Activated naive CD8-positive, alpha-beta T cell (primary cell): Measurements from ENCODE around the gene PPP1R8.
"Not testable (repeated sequence)": the region's sequence is repeated elsewhere in the genome, so short reads cannot be mapped to it uniquely, and the experiment has no call there.

Experiments used
- H3K27ac Mint-ChIP-seq: one replicate; pipeline ENCODE4 v1.8.0; 2021; ENCODE audit warnings: mixed read lengths
- H3K27me3 Mint-ChIP-seq: one replicate; pipeline ENCODE4 v1.8.0; 2021; ENCODE audit warnings: mixed read lengths
- H3K36me3 Mint-ChIP-seq: one replicate; pipeline ENCODE4 v1.8.0; 2021; ENCODE audit warnings: mixed read lengths
- H3K4me1 Mint-ChIP-seq: one replicate; pipeline ENCODE4 v1.8.0; 2021; ENCODE audit warnings: low read depth, mixed read lengths
- H3K4me3 Mint-ChIP-seq: one replicate; pipeline ENCODE4 v1.8.0; 2021; ENCODE audit warnings: mild to moderate bottlenecking, mixed read lengths
- H3K9me3 Mint-ChIP-seq: one replicate; pipeline ENCODE4 v1.8.0; 2021; ENCODE audit warnings: low read depth, mixed read lengths

The PPP1R8 gene

GRCh38 chr1:27816921-27817630 lies 13.5 kb upstream of the PPP1R8 start:
- Mint-ChIP-seq H3K36me3 (peaks cover 6% of the 10 kb centered on the region), H3K27me3 (no peaks in the 10 kb centered on the region), H3K27ac (no peak overlapping the region), H3K4me3 (no peak overlapping the region), H3K9me3 (no peaks in the 10 kb centered on the region), H3K4me1 (no peaks in the 10 kb centered on the region)

- Mint-ChIP-seq H3K4me1 (no peaks in the 10 kb centered on the region), H3K9me3 (no peaks in the 10 kb centered on the region), H3K27me3 (no peaks in the 10 kb centered on the region), H3K4me3 (no peak overlapping the region), H3K27ac (no peak overlapping the region), H3K36me3 (no peaks in the 10 kb centered on the region)
Measured at GRCh38 chr1:27821761-27822315, 8.7 kb upstream of the PPP1R8 start.

GRCh38 chr1:27823784-27824183 lies 6.8 kb upstream of the PPP1R8 start:
- no peaks in the 10 kb centered on the region for H3K9me3 Mint-ChIP-seq
- H3K27me3 Mint-ChIP-seq, result no peaks in the 10 kb centered on the region
- no peak overlapping the region for H3K27ac Mint-ChIP-seq
- no peaks in the 10 kb centered on the region for H3K36me3 Mint-ChIP-seq
- no peak overlapping the region for H3K4me3 Mint-ChIP-seq
- H3K4me1 Mint-ChIP-seq, result no peaks in the 10 kb centered on the region

GRCh38 chr1:27824411-27824810 lies 6.2 kb upstream of the PPP1R8 start:
- no peaks in the 10 kb centered on the region for H3K9me3 Mint-ChIP-seq
- H3K27me3 Mint-ChIP-seq, result no peaks in the 10 kb centered on the region
- H3K36me3 Mint-ChIP-seq, result no peaks in the 10 kb centered on the region
- H3K4me1 Mint-ChIP-seq, result no peaks in the 10 kb centered on the region
- no peak overlapping the region for H3K27ac Mint-ChIP-seq
- no peak overlapping the region for H3K4me3 Mint-ChIP-seq

- not testable (repeated sequence) for H3K36me3 Mint-ChIP-seq, H3K27me3 Mint-ChIP-seq, H3K9me3 Mint-ChIP-seq, H3K27ac Mint-ChIP-seq
- Mint-ChIP-seq H3K4me3 (peak overlapping the region; percentile 89), H3K4me1 (peaks cover 27% of the 10 kb centered on the region)
Measured at GRCh38 chr1:27829339-27829960, 1.1 kb upstream of the PPP1R8 start.

GRCh38 chr1:27831568-27832410 lies 1.2 kb downstream of the PPP1R8 start:
- peak overlapping the region; percentile 93 for H3K27ac Mint-ChIP-seq
- H3K27me3 Mint-ChIP-seq, result no peaks in the 10 kb centered on the region
- H3K9me3 Mint-ChIP-seq, result no peaks in the 10 kb centered on the region
- no peaks in the 10 kb centered on the region for H3K36me3 Mint-ChIP-seq
- peak overlapping the region; percentile 89 for H3K4me3 Mint-ChIP-seq
- peaks cover 41% of the 10 kb centered on the region for H3K4me1 Mint-ChIP-seq

GRCh38 chr1:27832762-27833161 lies 2.2 kb downstream of the PPP1R8 start:
- Mint-ChIP-seq H3K36me3 (no peaks in the 10 kb centered on the region), H3K27ac (peak overlapping the region; percentile 93), H3K27me3 (no peaks in the 10 kb centered on the region), H3K9me3 (no peaks in the 10 kb centered on the region), H3K4me1 (peaks cover 43% of the 10 kb centered on the region), H3K4me3 (peak overlapping the region; percentile 89)

- no peaks in the 10 kb centered on the region for H3K36me3 Mint-ChIP-seq
- H3K27ac Mint-ChIP-seq, result no peak overlapping the region
- H3K4me3 Mint-ChIP-seq, result no peak overlapping the region
- no peaks in the 10 kb centered on the region for H3K27me3 Mint-ChIP-seq
- H3K9me3 Mint-ChIP-seq, result no peaks in the 10 kb centered on the region
- H3K4me1 Mint-ChIP-seq, result peaks cover 43% of the 10 kb centered on the region
Measured at GRCh38 chr1:27833470-27833869, 2.9 kb downstream of the PPP1R8 start.

GRCh38 chr1:27835046-27835445 lies 4.5 kb downstream of the PPP1R8 start:
- Mint-ChIP-seq H3K4me3 (no peak overlapping the region), H3K9me3 (no peaks in the 10 kb centered on the region), H3K27ac (no peak overlapping the region), H3K36me3 (no peaks in the 10 kb centered on the region), H3K4me1 (peaks cover 45% of the 10 kb centered on the region), H3K27me3 (no peaks in the 10 kb centered on the region)

GRCh38 chr1:27835501-27835900 lies 4.9 kb downstream of the PPP1R8 start:
- peak overlapping the region; percentile 12 for H3K27ac Mint-ChIP-seq
- no peaks in the 10 kb centered on the region for H3K9me3 Mint-ChIP-seq
- H3K4me3 Mint-ChIP-seq, result no peak overlapping the region
- no peaks in the 10 kb centered on the region for H3K27me3 Mint-ChIP-seq
- peaks cover 45% of the 10 kb centered on the region for H3K4me1 Mint-ChIP-seq
- H3K36me3 Mint-ChIP-seq, result peaks cover 2% of the 10 kb centered on the region

- H3K27me3 Mint-ChIP-seq, result no peaks in the 10 kb centered on the region
- peaks cover 2% of the 10 kb centered on the region for H3K36me3 Mint-ChIP-seq
- no peaks in the 10 kb centered on the region for H3K4me1 Mint-ChIP-seq
- H3K9me3 Mint-ChIP-seq, result no peaks in the 10 kb centered on the region
- H3K4me3 Mint-ChIP-seq, result no peak overlapping the region
- peak overlapping the region; percentile 23 for H3K27ac Mint-ChIP-seq
Measured at GRCh38 chr1:27849951-27850350, 19.4 kb downstream of the PPP1R8 start.

GRCh38 chr1:27855085-27855484 lies 24.5 kb downstream of the PPP1R8 start:
- Mint-ChIP-seq H3K27ac (no peak overlapping the region), H3K9me3 (no peaks in the 10 kb centered on the region), H3K27me3 (no peaks in the 10 kb centered on the region), H3K4me1 (peaks cover 9% of the 10 kb centered on the region), H3K4me3 (no peak overlapping the region), H3K36me3 (no peaks in the 10 kb centered on the region)

GRCh38 chr1:27856561-27857343 lies 26.2 kb downstream of the PPP1R8 start:
- Mint-ChIP-seq H3K36me3 (no peaks in the 10 kb centered on the region), H3K4me1 (peaks cover 9% of the 10 kb centered on the region), H3K27ac (no peak overlapping the region), H3K9me3 (no peaks in the 10 kb centered on the region), H3K4me3 (no peak overlapping the region), H3K27me3 (no peaks in the 10 kb centered on the region)

- not testable (repeated sequence) for H3K9me3 Mint-ChIP-seq, H3K27me3 Mint-ChIP-seq, H3K4me1 Mint-ChIP-seq, H3K36me3 Mint-ChIP-seq, H3K27ac Mint-ChIP-seq, H3K4me3 Mint-ChIP-seq
Measured at GRCh38 chr1:27857552-27857951, 27.0 kb downstream of the PPP1R8 start.
